Activated CD8-positive, alpha-beta memory T cell treated with anti-CD3 and anti-CD28 coated beads for 1 hour (primary cell): ENCODE data around the gene RAD51AP2.

Experiments
- DNase-seq, 2 donors: peaks; one replicate each; pipeline ENCODE4 v3.0.0-alpha.2; 2020; ENCODE audit warnings: low read depth in 1 of 2; ENCODE audit errors: extremely low read depth in 1 of 2

Gene RAD51AP2

DNA sequence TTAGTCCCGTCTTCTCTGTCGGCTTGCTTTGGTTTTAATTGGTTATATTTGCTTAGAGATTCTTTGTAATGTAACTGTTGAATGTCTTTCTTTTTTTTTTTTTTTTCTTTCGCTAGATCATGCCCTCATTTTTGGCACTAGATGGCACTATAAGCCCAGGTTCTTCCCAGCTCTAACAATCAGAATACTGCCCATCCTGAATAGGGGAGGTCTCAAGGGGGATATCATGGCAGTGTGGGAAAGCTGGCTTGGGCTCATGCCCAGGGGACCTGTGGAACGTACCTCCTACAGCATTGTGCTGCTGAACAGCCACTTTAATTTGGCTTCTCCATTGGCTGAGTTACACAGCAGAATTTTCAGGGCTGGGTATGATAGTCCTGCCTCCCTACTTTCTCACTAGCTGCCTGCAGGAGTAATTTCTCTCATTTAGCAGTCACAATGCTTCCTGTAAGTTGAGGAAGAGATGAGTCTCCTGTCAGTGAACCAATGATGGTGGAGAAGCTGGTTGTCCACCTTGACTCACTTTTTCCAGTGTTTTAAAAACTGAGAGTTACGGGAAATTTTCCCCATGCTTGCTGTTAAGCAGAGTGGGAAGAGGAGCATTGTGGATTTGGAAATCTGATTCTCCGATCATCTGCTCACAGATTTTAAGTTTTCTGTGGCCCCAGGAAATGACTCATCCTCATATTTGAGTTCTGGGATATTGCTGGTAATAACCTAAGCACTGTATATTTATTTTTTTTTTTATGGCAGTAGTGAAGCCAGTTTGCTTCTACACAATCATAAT, 47.2 kb downstream of the RAD51AP2 start:
- DNase-seq: no peak

DNA sequence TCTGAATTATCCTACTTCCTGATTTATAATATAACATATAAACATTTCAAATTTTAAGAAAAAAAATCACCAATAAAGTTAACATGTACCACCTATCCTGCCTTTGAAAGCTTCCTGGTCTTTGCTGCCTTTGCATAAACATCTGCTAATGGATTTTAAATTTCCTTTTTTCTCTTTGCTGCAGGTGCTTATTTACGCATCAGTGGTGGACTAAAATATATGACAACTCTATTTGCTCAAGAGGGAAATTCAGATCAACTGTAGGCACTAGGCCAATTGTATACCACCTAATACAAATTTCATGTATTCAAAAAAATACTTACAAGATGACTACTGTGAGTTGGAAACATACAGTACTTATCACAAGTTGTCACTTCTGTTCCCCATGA, 57.2 kb downstream of the RAD51AP2 start:
- no peak for DNase-seq
